IMR-90 (cell line): ENCODE data around the gene PFKFB1. TPM values are rescaled to one million over a fixed set of nuclear protein-coding genes. Genes with fewer than 3 reads are reported as not detected.

Source experiments
- ATAC-seq: fragments of 200-7000 bp; cut with Tn5 transposase; 2 replicates; pipeline ENCODE4 v1.9.1; 2020; ENCODE audit warnings: low read depth, mild to moderate bottlenecking, moderate library complexity
- BruUV-seq: library from RNA; stranded (reverse); fragments of 400-500 nt; replicated peaks from 2 replicates; lab custom pipeline; 2021; lab: Mats Ljungman, UMichigan
- CTCF ChIA-PET: fragments of 300-600 bp; formaldehyde crosslinking; extraction: SDS; loops from one replicate; lab custom pipeline; 2021; ENCODE audit warnings: antibody characterized with exemption; lab: Yijun Ruan, JAX
- POLR2A ChIA-PET: fragments of 300-600 bp; sonication (Branson Sonifier 250); formaldehyde crosslinking; loops from one replicate; lab custom pipeline; 2022; ENCODE audit warnings: antibody characterized with exemption; ENCODE audit not compliant: unreplicated experiment; lab: Charles Lee
- DNase-seq: peaks from one replicate; pipeline ENCODE4 v3.0.0; 2013
- H2AFZ ChIP-seq: replicated peaks from 2 replicates; pipeline ENCODE3; 2013; ENCODE audit warnings: low read length, mild to moderate bottlenecking; ENCODE audit not compliant: poor library complexity
- H2AK5ac ChIP-seq: 2 replicates; pipeline ENCODE4 v1.6.1; 2013; ENCODE audit warnings: low read depth, low read length, inconsistent platforms
- H2AK9ac ChIP-seq: replicated peaks from 2 replicates; pipeline ENCODE3; 2013; ENCODE audit warnings: mild to moderate bottlenecking, low read depth, low read length, moderate library complexity; ENCODE audit not compliant: poor library complexity
- H2BK120ac ChIP-seq: 2 replicates; pipeline ENCODE4 v1.6.1; 2013; ENCODE audit warnings: low read depth, low read length, inconsistent platforms
- H2BK15ac ChIP-seq: 3 replicates; pipeline ENCODE4 v1.6.1; 2013; ENCODE audit warnings: low read depth, low read length, inconsistent platforms
- H2BK20ac ChIP-seq: 2 replicates; pipeline ENCODE4 v1.6.1; 2013; ENCODE audit warnings: low read depth, mild to moderate bottlenecking, inconsistent platforms, low read length, moderate library complexity
- H2BK5ac ChIP-seq: 2 replicates; pipeline ENCODE4 v1.6.1; 2013; ENCODE audit warnings: mild to moderate bottlenecking, low read depth, low read length, inconsistent platforms; ENCODE audit not compliant: poor library complexity, severe bottlenecking
- H3K14ac ChIP-seq: replicated peaks from 2 replicates; pipeline ENCODE4 v1.6.1; 2013; ENCODE audit warnings: low read depth, low read length, inconsistent platforms
- H3K18ac ChIP-seq: 2 replicates; pipeline ENCODE4 v1.6.1; 2013; ENCODE audit warnings: low read depth, low read length, control low read depth
- H3K23ac ChIP-seq: 2 replicates; pipeline ENCODE4 v1.6.1; 2013; ENCODE audit warnings: low read depth, low read length, inconsistent platforms
- H3K27ac ChIP-seq: 2 replicates; pipeline ENCODE4 v1.5.1; 2013; ENCODE audit warnings: mild to moderate bottlenecking, control low read depth, low read length; ENCODE audit not compliant: insufficient read depth
- H3K27me3 ChIP-seq: 2 replicates; pipeline ENCODE4 v1.6.1; 2013; ENCODE audit warnings: low read length; ENCODE audit not compliant: control insufficient read depth, insufficient read depth
- H3K36me3 ChIP-seq: 2 replicates; pipeline ENCODE4 v1.6.1; 2013; ENCODE audit warnings: low read length, mixed read lengths; ENCODE audit not compliant: control insufficient read depth, insufficient read depth
- H3K4ac ChIP-seq: 2 replicates; pipeline ENCODE4 v1.6.1; 2013; ENCODE audit warnings: low read depth, low read length, inconsistent platforms
- H3K4me1 ChIP-seq: 2 replicates; pipeline ENCODE4 v1.6.1; 2013; ENCODE audit warnings: low read length, mixed read lengths; ENCODE audit not compliant: control insufficient read depth, insufficient read depth
- H3K4me2 ChIP-seq: 2 replicates; pipeline ENCODE4 v1.6.1; 2013; ENCODE audit warnings: low read depth, mild to moderate bottlenecking, control low read depth, low read length, moderate library complexity
- H3K4me3 ChIP-seq: 2 replicates; pipeline ENCODE4 v1.5.1; 2013; ENCODE audit warnings: low read depth, mild to moderate bottlenecking, control low read depth, low read length, moderate library complexity; ENCODE audit not compliant: insufficient read depth
- H3K56ac ChIP-seq: 2 replicates; pipeline ENCODE4 v1.6.1; 2013; ENCODE audit warnings: low read length, inconsistent platforms; ENCODE audit not compliant: insufficient read depth; ENCODE audit errors: extremely low read depth
- H3K79me1 ChIP-seq, 2 experiments: 2 replicates each; pipeline ENCODE4 v1.6.1; 2013; ENCODE audit warnings: low read length in 2 of 2, inconsistent platforms in 1 of 2, low read depth in 1 of 2
- H3K9ac ChIP-seq: 2 replicates; pipeline ENCODE4 v1.6.1; 2013; ENCODE audit warnings: low read depth, low read length, control low read depth
- H3K9me1 ChIP-seq: 2 replicates; pipeline ENCODE4 v1.6.1; 2013; ENCODE audit warnings: low read length, inconsistent platforms; ENCODE audit not compliant: insufficient read depth
- H3K9me3 ChIP-seq: 2 replicates; pipeline ENCODE4 v1.6.1; 2013; ENCODE audit warnings: low read length; ENCODE audit not compliant: control insufficient read depth, insufficient read depth
- H4K20me1 ChIP-seq: 2 replicates; pipeline ENCODE4 v1.6.1; 2013; ENCODE audit warnings: low read length, inconsistent platforms; ENCODE audit not compliant: insufficient read depth
- H4K5ac ChIP-seq: 2 replicates; pipeline ENCODE4 v1.6.1; 2013; ENCODE audit warnings: mild to moderate bottlenecking, low read depth, low read length, control low read depth
- H4K8ac ChIP-seq, 2 experiments: 2 replicates each; pipeline ENCODE4 v1.6.1; 2013; ENCODE audit warnings: low read depth in 2 of 2, low read length in 2 of 2, control low read depth in 1 of 2, inconsistent platforms in 1 of 2
- H4K91ac ChIP-seq: 2 replicates; pipeline ENCODE4 v1.6.1; 2013; ENCODE audit warnings: low read depth, low read length, inconsistent platforms; ENCODE audit not compliant: insufficient read depth
- FOS ChIP-seq: fragments of 150-350 bp; IDR thresholded peaks from 2 replicates; pipeline ENCODE4 v1.6.1; 2016; ENCODE audit warnings: low read depth, low read length
- WGBS, 2 experiments: methylation state at CpG; one replicate each; pipeline versions ENCODE4 v1.1.5 to v1.1.7; 2013; ENCODE audit warnings: missing lambda C conversion rate in 2 of 2; ENCODE audit not compliant: insufficient read length in 1 of 2; ENCODE audit errors: extremely low coverage in 2 of 2; 5-methylcytosine and 5-hydroxymethylcytosine counted together
- dilution Hi-C: fragments of 300-500 bp; cut with HindIII; formaldehyde crosslinking; loops from one replicate; pipeline ENCODE4 v1.14.3; 2018; ENCODE audit warnings: low sequenced_read_pairs; ENCODE audit not compliant: unreplicated experiment
- in situ Hi-C: fragments of 300-500 bp; cut with MboI; formaldehyde crosslinking; loops from 3 replicates; pipeline ENCODE4 v1.14.3; 2019; ENCODE audit warnings: low sequenced_read_pairs, inconsistent platforms, mixed read lengths
- intact Hi-C: fragments of 100-400 bp; cut with micrococcal nuclease; formaldehyde crosslinking; loops from 2 replicates; pipeline ENCODE4 v1.10.0; 2022
- polyA plus RNA-seq, 3 experiments: library from polyadenylated mRNA; depleted of rRNA; stranded (reverse); fragments of >200 nt; gene quantifications; 2 replicates each; pipeline ENCODE4 v1.2.3, GENCODE V29; 2012; ENCODE audit warnings: low replicate concordance in 1 of 3
- total RNA-seq: library from RNA; depleted of rRNA; stranded (reverse); fragments of >200 nt; gene quantifications from 2 replicates; pipeline ENCODE4 v1.2.3, GENCODE V29; 2012

The PFKFB1 gene
- total and polyA plus RNA-seq, 2 of the 4 experiments (the other 2 are of a cell fraction) = under 0.01 to 0.15 TPM

GRCh38 chrX:55041514-55041913, 47.5 kb upstream of the PFKFB1 start:
- intact Hi-C loops = no loop called here
- no peak overlapping the region for H3K4me2 ChIP-seq
- H3K9me3 ChIP-seq = no peaks in the 10 kb centered on the region
- dilution Hi-C loops = no loop called here
- DNase-seq = no peak
- no peak overlapping the region for H3K27ac ChIP-seq
- H3K4me1 ChIP-seq = no peaks in the 10 kb centered on the region
- H3K14ac ChIP-seq = no peak overlapping the region
- no peak overlapping the region for H2BK20ac ChIP-seq
- no peak for ATAC-seq
- no peaks in the 10 kb centered on the region for H4K20me1 ChIP-seq
- no TSS peak for BruUV-seq
- no peak overlapping the region for H2BK120ac ChIP-seq
- no peak overlapping the region for H4K91ac ChIP-seq
- no peak overlapping the region for H3K9ac ChIP-seq
- H3K4ac ChIP-seq = no peak overlapping the region
- no peak overlapping the region for H4K5ac ChIP-seq
- whole genome bisulfite sequencing, 2 experiments = no CpG with 5 or more reads among the region's 6 CpGs
- H2BK15ac ChIP-seq = no peak overlapping the region
- no peak overlapping the region for H2AK5ac ChIP-seq
- no peaks in the 10 kb centered on the region for H3K36me3 ChIP-seq
- H3K18ac ChIP-seq = no peak overlapping the region
- no peak overlapping the region for H2AK9ac ChIP-seq
- TF ChIP-seq FOS = no peak
- H3K56ac ChIP-seq = no peak overlapping the region
- CTCF ChIA-PET = interaction anchor here (0.7 kb wide), 1 partner anchor 17 kb away, joined by 3 read pairs; no protein-coding TSS in a partner anchor
- no peak overlapping the region for H3K4me3 ChIP-seq
- H2AFZ ChIP-seq = no peak overlapping the region
- no peaks in the 10 kb centered on the region for H3K27me3 ChIP-seq
- POLR2A ChIA-PET = interaction anchor here (0.6 kb wide), 1 partner anchor 23 kb away, joined by 3 read pairs; no protein-coding TSS in a partner anchor
- in situ Hi-C loops = no loop called here
- no peaks in the 10 kb centered on the region for H3K9me1 ChIP-seq
- no peak overlapping the region for H2BK5ac ChIP-seq
- H4K8ac ChIP-seq = no peak overlapping the region
- H3K79me1 ChIP-seq = no peaks in the 10 kb centered on the region
- no peak overlapping the region for H3K23ac ChIP-seq
